ENCODE measurements around the gene PPP4R1.

DNA sequence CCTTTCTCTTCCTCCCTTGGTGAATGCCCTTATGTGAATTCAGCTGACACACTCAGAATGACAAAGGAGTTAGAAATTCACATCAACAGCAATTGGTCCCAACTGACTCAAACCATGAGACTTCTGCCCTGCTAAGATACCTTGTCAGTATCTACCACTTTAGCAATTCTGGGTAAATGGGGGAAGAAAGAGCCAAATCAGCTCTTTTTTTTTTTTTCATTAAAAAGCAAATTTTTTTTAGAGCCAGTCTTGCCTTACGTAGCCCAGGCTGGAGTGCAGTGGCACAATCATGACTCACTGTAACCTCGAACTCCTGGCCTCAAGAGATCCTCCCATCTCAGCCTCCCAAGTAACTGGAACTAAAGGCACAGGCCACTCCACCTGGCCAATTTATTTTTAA lies 1.7 kb upstream of the PPP4R1 start:
- TF ChIP-seq, protein P1, sequence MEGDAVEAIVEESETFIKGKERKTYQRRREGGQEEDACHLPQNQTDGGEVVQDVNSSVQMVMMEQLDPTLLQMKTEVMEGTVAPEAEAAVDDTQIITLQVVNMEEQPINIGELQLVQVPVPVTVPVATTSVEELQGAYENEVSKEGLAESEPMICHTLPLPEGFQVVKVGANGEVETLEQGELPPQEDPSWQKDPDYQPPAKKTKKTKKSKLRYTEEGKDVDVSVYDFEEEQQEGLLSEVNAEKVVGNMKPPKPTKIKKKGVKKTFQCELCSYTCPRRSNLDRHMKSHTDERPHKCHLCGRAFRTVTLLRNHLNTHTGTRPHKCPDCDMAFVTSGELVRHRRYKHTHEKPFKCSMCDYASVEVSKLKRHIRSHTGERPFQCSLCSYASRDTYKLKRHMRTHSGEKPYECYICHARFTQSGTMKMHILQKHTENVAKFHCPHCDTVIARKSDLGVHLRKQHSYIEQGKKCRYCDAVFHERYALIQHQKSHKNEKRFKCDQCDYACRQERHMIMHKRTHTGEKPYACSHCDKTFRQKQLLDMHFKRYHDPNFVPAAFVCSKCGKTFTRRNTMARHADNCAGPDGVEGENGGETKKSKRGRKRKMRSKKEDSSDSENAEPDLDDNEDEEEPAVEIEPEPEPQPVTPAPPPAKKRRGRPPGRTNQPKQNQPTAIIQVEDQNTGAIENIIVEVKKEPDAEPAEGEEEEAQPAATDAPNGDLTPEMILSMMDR (IDR thresholded peaks at IDR 0.05; ENCODE audit: poor library complexity, severe bottlenecking) = no peak
- TF ChIP-seq MXI1 (conservative IDR thresholded peaks at IDR 0.05; ENCODE audit: poor library complexity, severe bottlenecking) (no peak), EP300 (conservative IDR thresholded peaks at IDR 0.05; ENCODE audit: poor library complexity, severe bottlenecking) (no peak), POLR2AphosphoS5 (IDR thresholded peaks at IDR 0.05) (no peak), EZH2 (IDR thresholded peaks at IDR 0.05; ENCODE audit: borderline replicate concordance, insufficient read depth, low read length, poor library complexity, severe bottlenecking) (no peak), SMC3 (conservative IDR thresholded peaks at IDR 0.05; ENCODE audit: poor library complexity) (no peak), TAF1 (IDR thresholded peaks at IDR 0.05; ENCODE audit: low read depth) (no peak), RAD21 (conservative IDR thresholded peaks at IDR 0.05) (no peak)
- TF ChIP-seq, protein P2, sequence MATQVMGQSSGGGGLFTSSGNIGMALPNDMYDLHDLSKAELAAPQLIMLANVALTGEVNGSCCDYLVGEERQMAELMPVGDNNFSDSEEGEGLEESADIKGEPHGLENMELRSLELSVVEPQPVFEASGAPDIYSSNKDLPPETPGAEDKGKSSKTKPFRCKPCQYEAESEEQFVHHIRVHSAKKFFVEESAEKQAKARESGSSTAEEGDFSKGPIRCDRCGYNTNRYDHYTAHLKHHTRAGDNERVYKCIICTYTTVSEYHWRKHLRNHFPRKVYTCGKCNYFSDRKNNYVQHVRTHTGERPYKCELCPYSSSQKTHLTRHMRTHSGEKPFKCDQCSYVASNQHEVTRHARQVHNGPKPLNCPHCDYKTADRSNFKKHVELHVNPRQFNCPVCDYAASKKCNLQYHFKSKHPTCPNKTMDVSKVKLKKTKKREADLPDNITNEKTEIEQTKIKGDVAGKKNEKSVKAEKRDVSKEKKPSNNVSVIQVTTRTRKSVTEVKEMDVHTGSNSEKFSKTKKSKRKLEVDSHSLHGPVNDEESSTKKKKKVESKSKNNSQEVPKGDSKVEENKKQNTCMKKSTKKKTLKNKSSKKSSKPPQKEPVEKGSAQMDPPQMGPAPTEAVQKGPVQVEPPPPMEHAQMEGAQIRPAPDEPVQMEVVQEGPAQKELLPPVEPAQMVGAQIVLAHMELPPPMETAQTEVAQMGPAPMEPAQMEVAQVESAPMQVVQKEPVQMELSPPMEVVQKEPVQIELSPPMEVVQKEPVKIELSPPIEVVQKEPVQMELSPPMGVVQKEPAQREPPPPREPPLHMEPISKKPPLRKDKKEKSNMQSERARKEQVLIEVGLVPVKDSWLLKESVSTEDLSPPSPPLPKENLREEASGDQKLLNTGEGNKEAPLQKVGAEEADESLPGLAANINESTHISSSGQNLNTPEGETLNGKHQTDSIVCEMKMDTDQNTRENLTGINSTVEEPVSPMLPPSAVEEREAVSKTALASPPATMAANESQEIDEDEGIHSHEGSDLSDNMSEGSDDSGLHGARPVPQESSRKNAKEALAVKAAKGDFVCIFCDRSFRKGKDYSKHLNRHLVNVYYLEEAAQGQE (IDR thresholded peaks at IDR 0.05; ENCODE audit: borderline replicate concordance) = no peak

All from neural cell (in vitro differentiated cells).